DND-41 (cell line): ENCODE data around the gene SLC8A3.

Experiments
- ATAC-seq: fragments of 200-7000 bp; cut with Tn5 transposase; 3 replicates; pipeline ENCODE4 v1.9.1; 2021; ENCODE audit warnings: low read depth; ENCODE audit not compliant: insufficient read depth
- DNase-seq: peaks from one replicate; pipeline ENCODE4 v3.0.0-alpha.2; 2020
- H2AFZ ChIP-seq: 2 replicates; pipeline ENCODE4 v1.6.0; 2012; ENCODE audit warnings: low read depth, low read length
- H3K27ac ChIP-seq: 2 replicates; pipeline ENCODE4 v1.5.1; 2012; ENCODE audit warnings: low read length, inconsistent platforms
- H3K27me3 ChIP-seq: fragments of 200-600 bp; sonication (generic); 2 replicates; pipeline ENCODE4 v1.6.0; 2012; ENCODE audit warnings: low read length, mild to moderate bottlenecking, inconsistent platforms; ENCODE audit not compliant: insufficient read depth, poor library complexity
- H3K36me3 ChIP-seq: 2 replicates; pipeline ENCODE4 v1.5.1; 2012; ENCODE audit warnings: low read length, inconsistent platforms; ENCODE audit not compliant: insufficient read depth
- H3K4me1 ChIP-seq: 2 replicates; pipeline ENCODE4 v1.5.1; 2012; ENCODE audit warnings: mild to moderate bottlenecking, low read length; ENCODE audit not compliant: insufficient read depth
- H3K4me2 ChIP-seq: 2 replicates; pipeline ENCODE4 v1.6.0; 2012; ENCODE audit warnings: mild to moderate bottlenecking, moderate library complexity, low read length, inconsistent platforms; ENCODE audit not compliant: insufficient read depth
- H3K4me3 ChIP-seq, 2 experiments: fragments of 200-600 bp in 1 of 2; shearing (Covaris generic) in 1 of 2; 2 replicates each; pipeline ENCODE4 v1.5.1; 2012 to 2016; ENCODE audit warnings: inconsistent platforms in 2 of 2, low read length in 2 of 2, mild to moderate bottlenecking in 2 of 2, low read depth in 1 of 2, moderate library complexity in 1 of 2
- H3K79me2 ChIP-seq: 2 replicates; pipeline ENCODE4 v1.6.0; 2012; ENCODE audit warnings: low read length, inconsistent platforms; ENCODE audit not compliant: insufficient read depth
- H3K9ac ChIP-seq: 2 replicates; pipeline ENCODE4 v1.6.0; 2012; ENCODE audit warnings: low read depth, mild to moderate bottlenecking, inconsistent platforms, low read length, moderate library complexity
- H3K9me3 ChIP-seq: 2 replicates; pipeline ENCODE4 v1.5.1; 2012; ENCODE audit warnings: low read length, moderate library complexity, mild to moderate bottlenecking, inconsistent platforms; ENCODE audit not compliant: insufficient read depth, severe bottlenecking
- H4K20me1 ChIP-seq: 2 replicates; pipeline ENCODE4 v1.6.0; 2012; ENCODE audit warnings: low read length; ENCODE audit not compliant: insufficient read depth
- CTCF ChIP-seq: IDR thresholded peaks from 2 replicates; pipeline ENCODE4 v1.5.1; 2012; ENCODE audit warnings: borderline replicate concordance, low read length, moderate library complexity, mild to moderate bottlenecking; ENCODE audit not compliant: poor library complexity, severe bottlenecking; ENCODE audit errors: extremely low read depth
- EZH2 ChIP-seq: IDR thresholded peaks from 3 replicates; pipeline ENCODE4 v1.6.1; 2012; ENCODE audit warnings: borderline replicate concordance, low read depth, mild to moderate bottlenecking, moderate library complexity, low read length, inconsistent platforms; ENCODE audit not compliant: severe bottlenecking

SLC8A3 gene

DNA sequence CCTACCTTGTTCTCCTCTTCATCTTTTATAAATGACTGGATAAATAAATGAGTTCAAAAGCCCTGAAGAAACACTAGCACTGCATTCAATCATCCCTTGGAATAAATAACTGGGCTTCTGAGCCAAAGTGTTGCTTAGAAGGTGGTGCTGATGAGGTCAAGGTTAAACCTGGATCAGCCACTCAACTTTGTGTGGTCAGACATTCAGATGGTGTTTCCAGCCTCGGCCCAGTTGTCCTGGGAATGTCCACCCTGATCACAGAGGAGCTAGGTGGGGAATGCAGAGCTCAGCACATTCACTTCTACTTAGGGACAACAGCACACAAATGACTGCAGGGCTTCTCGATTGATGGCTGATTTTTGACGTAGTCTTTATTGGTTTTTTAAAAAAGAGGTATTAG is 88.7 kb downstream of the SLC8A3 start:
- Histone ChIP-seq H3K27ac (no peak overlapping the region), H3K4me2 (no peak overlapping the region), H3K27me3 (peaks cover 6% of the 10 kb centered on the region), H3K4me3 (no peak overlapping the region), H4K20me1 (no peaks in the 10 kb centered on the region), H3K9me3 (no peaks in the 10 kb centered on the region), H2AFZ (no peak overlapping the region), H3K9ac (no peak overlapping the region), H3K36me3 (no peaks in the 10 kb centered on the region), H3K79me2 (no peaks in the 10 kb centered on the region), H3K4me1 (no peaks in the 10 kb centered on the region)
- TF ChIP-seq EZH2 (no peak), CTCF (no peak)
- ATAC-seq, result no peak
- no peak for DNase-seq

- no peak overlapping the region for H3K27ac ChIP-seq
- peaks cover 6% of the 10 kb centered on the region for H3K27me3 ChIP-seq
- no peaks in the 10 kb centered on the region for H3K9me3 ChIP-seq
- no peak overlapping the region for H3K4me3 ChIP-seq
- H3K4me2 ChIP-seq, result no peak overlapping the region
- H3K9ac ChIP-seq, result no peak overlapping the region
- TF ChIP-seq CTCF (no peak), EZH2 (no peak)
- no peak for ATAC-seq
- no peaks in the 10 kb centered on the region for H3K36me3 ChIP-seq
- no peak overlapping the region for H2AFZ ChIP-seq
- no peaks in the 10 kb centered on the region for H3K4me1 ChIP-seq
- DNase-seq, result no peak
- H3K79me2 ChIP-seq, result no peaks in the 10 kb centered on the region
- H4K20me1 ChIP-seq, result no peaks in the 10 kb centered on the region
Measured at GRCh38 chr14:70098250-70098809, 90.4 kb downstream of the SLC8A3 start.

DNA sequence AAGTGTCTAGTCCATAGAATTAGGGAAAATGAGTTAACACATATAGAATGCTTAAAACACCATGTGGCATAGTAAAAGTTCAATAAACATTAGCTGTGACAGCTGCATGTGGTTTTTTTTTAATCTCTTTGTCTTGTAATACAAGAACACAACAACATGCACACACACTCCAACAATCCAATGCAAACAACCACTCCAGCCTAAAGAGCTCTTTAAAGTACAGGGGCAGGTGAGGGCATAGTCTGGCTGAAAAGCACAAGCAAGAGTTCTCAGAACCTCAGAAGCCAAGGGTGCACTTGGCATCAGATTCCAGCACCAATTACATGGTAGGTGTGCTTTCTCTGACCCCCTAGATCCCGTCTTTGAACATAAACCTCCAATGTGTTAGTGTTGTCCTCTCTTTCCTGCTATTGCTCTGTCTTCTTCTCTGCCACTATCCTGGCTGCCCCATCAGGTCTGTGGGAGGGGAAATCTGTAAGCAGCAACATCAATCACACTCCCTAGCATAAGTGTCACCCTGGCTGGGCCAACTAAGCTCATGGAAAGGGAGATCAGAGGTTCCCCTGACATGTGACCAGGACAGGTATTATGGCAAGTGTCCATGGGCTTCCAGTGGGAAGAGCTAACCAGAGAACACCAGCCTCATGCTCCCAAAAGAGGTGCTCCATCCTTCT is 91.0 kb downstream of the SLC8A3 start:
- Histone ChIP-seq H3K4me2 (no peak overlapping the region), H3K27ac (no peak overlapping the region), H3K36me3 (no peaks in the 10 kb centered on the region), H4K20me1 (no peaks in the 10 kb centered on the region), H3K4me3 (no peak overlapping the region), H3K79me2 (no peaks in the 10 kb centered on the region), H3K4me1 (no peaks in the 10 kb centered on the region), H2AFZ (no peak overlapping the region), H3K9me3 (no peaks in the 10 kb centered on the region), H3K9ac (no peak overlapping the region), H3K27me3 (peaks cover 6% of the 10 kb centered on the region)
- ATAC-seq (no peak), DNase-seq (no peak)
- TF ChIP-seq EZH2 (no peak), CTCF (no peak)
